DMS153 treated with DMSO at 0.1 percent for 48 hours (cell line): ENCODE results near the gene DISC1.
"Not testable (repeated sequence)": the region's sequence is repeated elsewhere in the genome, so short reads cannot be mapped to it uniquely, and the experiment has no call there.

Source experiments
- DNase-seq: peaks from one replicate; lab custom pipeline; 2025; ENCODE audit not compliant: unreplicated experiment; lab: John Stamatoyannopoulos, UW

DISC1 gene

DNA sequence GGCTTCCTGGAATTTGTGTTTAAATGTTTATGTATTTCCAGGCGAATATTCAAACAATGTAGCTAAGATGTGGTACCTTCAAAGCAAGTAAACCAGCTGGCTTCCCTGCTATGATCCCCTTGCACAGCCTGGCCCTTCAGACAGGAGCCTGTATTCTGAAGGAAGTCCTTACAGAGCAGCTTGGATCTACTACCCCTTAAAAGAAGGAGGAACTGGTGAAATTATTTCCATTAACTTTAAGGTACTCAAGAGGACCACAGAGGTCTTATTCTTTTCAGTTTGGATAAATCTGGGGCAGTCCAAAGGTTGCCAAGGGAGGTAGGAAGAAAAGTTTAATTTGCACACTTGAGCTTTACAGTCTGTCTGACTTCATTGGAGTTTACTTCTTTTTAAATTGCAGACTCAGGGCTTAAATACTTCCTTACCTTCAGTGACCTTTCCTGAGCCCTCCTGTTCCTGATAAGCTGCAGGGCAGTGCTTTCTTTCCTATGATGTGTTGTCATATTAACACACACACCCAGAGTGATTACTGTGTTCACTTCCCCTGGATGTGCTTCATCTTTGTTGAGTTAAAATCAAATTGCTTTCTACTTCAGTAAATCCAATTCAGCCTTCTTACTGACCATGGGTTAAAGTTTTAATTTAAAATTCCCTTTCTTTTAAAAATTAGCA lies 40.5 kb downstream of the DISC1 start:
- no peak for DNase-seq

DNA sequence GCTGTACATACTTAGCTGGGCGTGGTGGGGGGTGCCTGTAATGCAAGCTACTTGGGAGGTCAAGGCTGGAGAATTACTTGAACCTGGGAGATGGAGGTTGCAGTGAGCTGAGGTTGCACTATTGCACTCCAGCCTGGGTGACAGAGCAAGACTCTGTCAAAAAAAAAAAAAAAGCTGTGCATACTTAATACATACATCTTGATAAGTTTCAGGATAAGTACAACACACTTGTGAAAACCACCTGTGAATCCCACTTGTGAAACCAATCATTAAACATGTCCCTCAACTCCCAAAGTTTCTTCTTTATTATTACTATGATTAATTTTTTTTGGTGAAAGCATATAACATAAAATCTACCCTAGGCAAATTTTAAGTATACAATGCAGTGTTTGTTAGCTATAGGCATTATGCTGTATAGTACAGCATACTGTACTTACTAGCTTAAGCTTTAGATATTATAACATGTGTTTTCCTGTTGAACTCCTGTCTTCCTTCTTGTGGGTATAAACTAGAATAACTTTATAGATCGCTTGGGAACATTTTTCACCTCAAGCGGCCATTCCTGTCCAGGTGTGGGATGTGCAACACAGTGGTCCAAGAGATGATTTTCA lies 41.4 kb downstream of the DISC1 start:
- no peak for DNase-seq

DNA sequence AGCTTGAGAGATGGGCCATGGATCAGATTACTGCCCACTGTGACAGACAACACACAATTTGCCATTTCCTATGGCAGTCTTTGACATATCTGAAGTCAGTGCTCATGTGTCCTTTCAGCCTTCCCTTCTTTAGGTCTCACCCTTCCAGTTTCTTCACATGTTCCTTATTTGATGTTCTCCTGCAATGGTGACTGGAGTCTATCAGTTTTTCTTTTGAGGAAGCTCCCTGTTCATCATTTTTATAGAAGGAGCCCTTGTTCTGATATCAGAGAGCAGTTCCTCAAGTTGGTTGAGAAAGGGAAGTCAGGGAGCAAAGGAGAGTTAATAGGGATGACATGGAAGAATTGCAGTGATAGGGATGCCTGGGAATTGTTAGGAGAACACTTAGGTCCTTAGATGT lies 42.2 kb downstream of the DISC1 start:
- DNase-seq: no peak

DNA sequence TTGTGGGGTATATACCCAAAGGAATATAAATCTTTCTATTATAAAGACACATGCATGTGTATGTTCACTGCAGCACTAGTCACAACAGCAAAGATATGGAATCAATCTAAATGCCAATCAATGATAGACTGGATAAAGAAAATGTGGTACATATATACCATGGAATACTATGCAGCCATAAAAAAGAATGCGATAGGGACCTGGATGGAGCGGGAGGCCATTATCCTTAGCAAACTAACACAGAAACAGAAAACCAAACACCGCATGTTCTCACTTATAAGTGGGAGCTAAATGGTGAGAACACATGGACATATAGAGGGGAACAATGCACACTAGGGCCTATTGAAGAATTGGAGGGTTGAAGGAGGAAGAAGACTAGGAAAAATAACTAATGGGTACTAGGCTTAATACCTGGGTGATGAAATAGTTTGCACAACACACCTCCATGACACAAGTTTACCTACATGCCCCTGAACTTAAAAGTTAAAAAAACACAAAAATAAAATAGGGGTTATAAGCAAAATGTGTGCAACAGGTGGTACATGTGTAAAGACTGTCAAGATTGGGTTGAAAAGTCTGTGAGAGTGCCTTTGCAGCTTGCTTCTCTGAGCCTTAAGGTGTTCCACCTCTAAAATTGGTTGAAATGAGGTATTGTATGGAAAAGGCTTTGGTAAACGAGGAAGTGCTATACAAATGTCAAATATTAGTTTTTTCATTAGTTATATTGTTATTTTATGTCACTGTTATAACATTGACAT lies 43.5 kb downstream of the DISC1 start:
- not testable (repeated sequence) for DNase-seq

DNA sequence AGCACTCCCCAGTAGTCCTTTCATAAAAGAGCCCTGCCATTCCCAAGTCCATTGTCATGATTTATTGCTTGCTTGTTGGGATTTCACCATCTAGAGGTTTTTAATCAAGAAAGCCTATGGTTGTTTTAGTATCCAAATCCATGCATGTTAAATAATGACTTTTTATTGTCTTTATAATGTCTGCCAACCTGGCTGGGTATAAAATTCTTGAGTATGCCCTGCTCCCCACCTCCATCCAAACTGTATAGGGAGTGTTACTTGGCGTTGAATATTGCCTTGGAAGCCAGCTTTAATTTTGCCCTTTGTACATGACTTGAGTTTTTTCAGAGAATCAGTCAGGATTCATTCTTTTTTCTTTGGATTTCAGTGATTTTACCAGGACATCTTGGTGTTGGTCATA lies 44.2 kb downstream of the DISC1 start:
- no peak for DNase-seq

DNA sequence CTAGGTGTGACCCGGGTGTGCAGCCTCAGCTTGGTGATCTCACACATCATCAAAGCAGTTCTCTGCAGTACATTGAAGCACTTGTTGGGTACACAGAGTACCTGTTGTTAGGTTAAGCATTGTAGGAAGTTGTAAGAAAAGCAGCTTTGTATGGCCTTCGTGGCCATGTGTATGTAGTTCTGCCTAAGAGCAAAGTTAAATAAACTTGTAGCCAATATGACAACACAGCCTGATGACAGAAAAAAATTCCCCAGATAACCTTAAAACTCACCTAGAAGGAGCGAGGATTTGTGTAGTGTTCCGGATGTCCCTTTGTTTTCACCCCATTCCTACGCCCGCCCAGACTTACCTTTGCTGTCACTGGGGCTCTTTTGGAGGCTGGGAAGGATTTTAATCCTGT lies 48.0 kb downstream of the DISC1 start:
- DNase-seq: no peak

DNA sequence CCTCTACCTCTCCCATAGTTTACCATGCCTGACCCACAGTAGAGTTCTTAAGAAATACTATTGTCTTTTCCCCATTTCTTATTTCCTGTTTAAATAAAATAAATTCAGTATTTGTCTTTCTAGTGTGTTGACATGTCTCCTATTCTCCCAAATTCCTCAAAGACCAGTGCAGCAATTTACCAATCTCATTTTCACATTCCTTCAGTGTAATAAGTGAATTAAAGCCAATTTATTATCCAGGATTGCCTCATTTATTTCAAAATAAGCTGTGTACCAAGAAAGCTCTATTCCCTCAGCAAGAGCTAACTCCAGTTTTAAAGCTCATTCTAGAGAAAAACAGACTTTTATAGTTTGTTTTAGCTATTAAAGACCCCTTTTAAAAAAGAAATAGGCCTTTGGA lies 49.9 kb downstream of the DISC1 start:
- no peak for DNase-seq

DNA sequence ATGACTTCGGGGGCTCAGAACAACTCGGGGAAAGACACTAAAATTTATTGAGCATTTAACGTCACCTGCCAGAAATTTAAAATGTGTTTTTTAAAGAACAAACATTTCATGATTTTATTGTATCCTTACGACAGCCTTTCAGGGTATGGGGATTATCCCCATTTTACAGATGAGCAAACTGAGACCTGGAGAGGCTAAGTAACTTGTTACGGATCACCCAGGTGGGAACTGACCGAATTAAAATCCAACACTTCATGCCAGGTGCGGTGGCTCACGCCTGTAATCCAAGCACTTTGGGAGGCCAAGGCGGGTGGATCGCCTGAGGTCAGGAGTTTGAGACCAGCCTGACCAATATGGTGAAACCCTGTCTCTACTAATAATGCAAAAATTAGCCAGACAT lies 50.9 kb downstream of the DISC1 start:
- DNase-seq: no peak

DNA sequence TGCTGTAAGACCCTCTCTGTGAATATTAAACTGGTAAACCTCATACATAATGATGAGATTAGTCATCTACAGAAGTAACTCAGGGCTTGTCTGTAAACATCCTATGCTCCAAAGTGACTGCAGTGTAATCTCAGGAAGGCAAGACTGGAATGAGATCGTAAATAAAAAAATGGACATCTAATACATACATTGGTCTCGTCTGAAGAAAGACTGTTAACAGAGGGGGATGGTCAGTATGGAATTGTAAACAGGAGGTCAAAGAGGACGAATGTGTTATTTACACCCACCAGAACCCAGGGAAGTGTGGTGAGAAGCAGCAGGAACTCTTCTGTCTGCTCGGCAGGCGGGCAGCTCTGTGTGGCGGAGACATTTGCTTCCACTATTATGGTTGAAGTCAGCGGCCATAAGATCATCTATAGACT lies 51.4 kb downstream of the DISC1 start:
- DNase-seq: no peak

DNA sequence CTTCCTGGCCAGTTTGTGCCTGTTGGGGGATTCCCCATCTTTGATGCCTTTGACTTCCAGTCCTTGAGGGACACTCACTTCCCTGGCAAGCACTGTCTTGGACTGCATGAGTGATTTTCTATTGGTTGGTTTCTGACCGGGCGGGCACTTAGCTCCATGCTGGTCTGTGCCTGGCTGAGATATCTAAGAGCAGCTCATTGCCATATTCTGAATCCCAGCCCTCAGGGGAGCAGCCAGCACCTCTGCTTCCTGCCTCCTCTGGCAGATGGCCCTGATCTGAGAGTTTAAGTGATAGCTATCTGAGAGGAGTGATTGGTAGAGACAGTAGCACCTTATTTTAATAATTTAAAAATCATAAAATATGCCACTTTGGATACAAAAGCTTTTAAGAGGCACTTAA lies 52.5 kb downstream of the DISC1 start:
- peak; percentile 64 for DNase-seq

DNA sequence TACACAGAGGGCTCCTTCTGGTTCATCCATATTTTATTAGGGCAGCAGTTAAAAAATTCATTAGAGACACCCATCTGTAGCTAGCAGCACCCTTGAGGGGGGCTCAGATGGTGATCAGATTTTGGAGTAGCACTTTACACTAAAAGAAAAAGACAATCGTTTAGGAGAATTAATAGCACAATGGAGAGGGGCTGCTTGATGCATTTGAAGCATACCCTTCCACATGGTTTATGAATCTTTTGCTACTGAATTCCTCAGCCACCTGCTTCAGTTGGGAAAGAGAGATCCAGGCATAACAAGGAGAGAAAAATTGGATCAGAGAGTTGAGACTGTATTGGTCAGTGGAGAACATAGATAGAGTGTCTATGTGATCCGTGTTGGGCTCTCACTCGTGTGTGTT lies 54.4 kb downstream of the DISC1 start:
- no peak for DNase-seq

DNA sequence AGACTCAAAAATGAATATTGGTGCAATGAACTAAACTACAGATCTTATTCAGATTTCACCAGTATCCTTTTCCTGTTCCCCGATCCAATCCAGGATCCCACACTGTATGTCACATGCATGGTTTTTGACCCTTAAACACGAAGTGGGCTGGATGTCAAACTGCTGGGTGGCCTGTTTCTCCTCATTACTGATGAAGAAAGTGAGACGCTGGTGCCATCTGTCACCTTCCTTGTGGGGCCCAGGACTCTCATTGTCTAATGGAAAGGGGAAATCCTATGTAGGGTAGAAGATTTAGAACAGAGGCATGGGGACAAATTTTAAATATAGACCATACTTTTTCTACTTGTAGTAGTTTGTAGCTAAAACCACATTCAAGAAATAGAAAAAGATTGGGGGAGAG lies 56.2 kb downstream of the DISC1 start:
- no peak for DNase-seq

DNA sequence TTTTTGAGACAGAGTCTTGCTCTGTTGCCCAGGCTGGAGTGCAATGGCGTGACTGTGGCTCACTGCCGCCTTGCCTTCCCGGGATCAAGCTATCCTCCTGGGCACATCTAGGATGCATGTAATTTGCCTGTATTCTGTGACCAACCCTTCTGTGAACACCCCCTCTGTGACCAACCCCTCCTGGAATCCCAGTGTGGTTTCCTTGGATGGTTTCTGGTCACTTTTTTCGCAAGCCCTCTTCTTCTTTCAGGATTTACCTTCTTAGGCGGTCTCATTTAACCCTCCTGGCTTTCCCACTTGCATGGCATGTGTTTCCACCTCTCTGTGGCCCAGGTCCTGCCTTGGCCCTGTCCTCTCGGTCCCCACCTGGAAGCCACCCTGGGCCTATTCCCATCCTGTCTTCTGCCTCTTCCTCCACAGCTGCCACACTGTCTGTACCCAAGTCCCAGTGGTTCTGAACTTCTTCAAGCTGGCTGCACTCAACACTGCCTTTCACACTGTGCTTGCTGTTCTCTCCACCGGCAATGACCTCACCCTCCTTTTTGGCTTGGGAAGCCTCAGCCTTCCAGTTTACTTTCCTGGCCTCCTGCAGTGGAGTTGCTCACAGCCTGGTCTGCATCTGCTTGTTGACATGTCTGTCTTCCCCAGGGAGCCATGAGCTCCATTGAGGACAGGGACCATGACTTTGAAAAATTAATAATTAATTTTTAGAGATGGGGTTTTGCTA lies 57.0 kb downstream of the DISC1 start:
- peak; percentile 95 for DNase-seq

DNA sequence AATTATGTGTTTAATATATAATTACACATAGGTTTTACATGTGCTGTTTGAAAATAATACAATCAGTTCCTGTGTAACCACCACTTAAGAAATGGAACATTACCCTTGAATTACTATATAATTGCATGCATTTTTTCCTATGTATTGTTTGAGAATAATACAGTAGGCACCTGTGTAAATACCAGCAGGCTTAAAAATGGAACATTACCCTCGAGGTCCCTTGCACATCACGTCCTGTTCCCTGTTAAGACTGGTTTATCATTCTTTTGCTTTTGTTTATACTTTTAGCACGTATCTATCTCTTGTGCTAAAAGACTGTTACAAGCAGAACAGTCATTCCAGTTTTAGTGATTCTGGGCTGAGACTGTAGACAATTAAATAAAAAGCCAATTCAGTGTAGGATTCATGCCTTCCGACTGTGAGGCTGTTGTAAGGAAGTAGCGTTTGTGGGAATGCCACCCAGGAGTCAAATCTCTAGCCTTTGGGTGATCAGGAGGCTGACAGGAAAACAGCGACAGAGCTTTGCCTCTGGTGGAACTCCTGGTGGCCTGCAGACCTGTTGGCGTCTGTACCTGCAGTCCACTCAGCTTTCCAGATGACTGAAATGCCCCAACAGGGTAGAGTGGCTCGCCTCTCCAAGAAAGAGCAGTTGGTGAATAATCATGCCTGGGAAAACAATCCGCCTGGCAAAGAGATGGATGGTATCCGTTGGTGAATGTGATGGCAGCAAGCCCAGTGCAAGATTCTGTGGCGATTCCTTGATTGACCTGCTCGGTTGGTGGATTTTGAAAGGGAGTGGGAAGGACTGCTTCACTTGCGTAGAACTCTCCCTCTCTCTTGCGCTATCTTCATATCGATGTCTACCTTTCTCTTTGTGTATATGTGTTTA lies 58.0 kb downstream of the DISC1 start:
- peak; percentile 100 for DNase-seq

DNA sequence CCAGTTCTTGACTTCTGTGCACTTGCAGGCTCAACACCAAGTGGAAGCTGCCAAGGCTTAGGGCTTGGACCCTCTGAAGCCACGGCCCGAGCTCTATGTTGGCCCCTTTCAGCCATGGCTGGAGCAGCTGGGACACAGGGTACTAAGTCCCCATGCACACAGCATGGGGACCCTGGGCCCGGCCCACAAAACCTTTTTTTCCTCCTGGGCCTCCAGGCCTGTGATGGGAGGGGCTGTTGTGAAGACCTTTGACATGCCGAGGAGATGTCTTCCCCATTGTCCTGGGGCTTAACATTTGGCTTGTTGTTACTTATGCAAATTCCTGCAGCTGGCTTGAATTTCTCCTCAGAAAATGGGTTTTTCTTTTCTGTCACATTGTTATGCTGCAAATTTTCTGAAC lies 59.8 kb downstream of the DISC1 start:
- DNase-seq: no peak

DNA sequence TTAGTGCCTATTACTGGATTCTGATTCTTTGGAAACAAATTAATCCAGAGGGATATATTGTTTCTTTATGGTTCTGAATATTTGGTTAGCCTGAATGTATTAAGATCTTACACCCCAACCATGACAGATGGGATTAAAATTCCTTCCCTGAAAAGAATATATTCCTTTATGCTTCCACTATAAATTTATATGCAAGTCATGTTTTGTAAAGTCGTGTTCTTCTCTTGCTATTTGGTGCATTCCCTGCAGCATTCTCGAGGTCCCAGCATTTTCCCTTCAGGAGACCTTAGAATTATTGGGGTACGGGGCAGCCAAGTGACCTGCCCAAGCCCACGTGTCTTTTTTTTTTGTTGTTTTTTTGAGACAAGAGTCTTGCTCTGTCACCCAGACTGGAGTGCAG lies 62.4 kb downstream of the DISC1 start:
- no peak for DNase-seq

DNA sequence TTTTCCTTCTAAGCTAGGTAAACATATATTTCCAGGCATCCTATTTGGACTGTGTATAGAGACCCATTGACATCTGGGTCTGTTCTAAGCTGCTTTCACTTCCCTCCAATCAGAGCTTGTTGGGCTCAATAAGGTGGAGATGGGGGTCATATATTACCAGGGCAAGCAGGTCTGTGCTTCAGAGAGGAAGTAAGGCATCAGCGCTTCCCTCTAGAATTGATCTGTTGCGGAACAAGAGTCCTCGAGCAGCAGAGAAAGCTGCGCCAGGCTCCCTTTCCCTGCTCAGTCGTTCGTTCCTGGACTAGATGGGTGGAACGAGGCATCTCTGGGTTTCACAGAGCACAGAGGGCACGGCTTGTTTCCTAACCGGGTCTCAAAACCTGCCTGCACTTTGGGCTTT lies 63.5 kb downstream of the DISC1 start:
- no peak for DNase-seq

DNA sequence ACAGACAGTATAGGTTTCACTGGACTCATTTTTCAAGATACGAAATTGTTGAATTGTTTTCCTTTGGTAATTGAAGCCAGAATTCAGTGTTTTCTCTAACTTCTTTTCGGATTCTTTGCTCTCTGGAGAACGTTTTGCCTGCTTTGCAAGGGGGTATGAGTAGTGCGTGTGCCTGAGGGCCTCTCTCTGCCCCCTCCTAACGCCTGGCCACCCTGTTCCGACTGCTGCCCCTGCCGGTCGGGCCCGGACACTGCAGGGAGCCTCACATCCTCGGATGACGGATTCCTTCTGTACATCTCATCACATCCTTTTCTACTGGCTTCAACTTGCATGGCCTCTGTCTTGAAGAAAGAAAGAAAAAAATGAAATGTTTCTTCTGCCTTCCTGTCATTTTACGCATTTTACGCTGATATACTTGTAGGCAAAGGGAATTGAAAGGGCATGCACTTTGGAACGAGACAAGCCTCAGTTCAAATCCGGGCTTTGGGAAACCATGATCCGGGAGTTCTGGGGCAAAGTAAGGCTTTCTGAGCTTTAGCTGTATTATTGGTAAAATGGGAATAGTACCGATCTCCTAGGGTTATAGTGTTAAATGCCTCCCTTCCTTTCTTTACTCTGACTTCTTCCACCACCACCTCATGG lies 65.1 kb downstream of the DISC1 start:
- no peak for DNase-seq

DNA sequence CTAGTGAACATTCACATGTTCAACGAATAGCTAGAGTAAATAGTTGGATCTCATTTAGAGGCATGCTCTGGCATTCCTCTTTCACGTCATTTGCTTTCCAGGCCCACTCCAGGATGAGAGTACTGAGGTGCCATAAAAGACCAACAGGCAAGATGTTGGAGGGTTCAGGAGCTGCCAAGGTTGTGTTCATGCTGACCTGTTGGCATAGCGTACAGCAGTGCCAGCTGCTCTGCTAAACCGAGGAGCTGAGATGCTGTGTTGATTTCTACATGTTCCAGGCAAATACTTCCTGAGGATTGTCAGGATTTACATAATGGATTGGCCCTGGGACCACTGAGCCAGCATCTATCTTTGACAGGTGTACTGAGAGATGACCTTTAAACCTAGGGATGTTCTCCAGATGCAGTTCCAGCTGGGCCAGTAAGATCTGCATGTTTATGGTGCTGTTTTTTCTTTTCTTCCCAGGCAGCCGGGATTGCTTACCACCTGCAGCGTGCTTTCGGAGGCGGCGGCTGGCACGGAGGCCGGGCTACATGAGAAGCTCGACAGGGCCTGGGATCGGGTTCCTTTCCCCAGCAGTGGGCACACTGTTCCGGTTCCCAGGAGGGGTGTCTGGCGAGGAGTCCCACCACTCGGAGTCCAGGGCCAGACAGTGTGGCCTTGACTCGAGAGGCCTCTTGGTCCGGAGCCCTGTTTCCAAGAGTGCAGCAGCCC lies 66.9 kb downstream of the DISC1 start:
- DNase-seq: no peak

DNA sequence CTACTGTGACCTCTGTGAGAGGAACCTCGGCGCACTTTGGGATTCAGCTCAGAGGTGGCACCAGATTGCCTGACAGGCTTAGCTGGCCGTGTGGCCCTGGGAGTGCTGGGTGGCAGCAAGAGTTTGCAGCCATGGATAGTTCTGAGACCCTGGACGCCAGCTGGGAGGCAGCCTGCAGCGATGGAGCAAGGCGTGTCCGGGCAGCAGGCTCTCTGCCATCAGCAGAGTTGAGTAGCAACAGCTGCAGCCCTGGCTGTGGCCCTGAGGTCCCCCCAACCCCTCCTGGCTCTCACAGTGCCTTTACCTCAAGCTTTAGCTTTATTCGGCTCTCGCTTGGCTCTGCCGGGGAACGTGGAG lies 67.5 kb downstream of the DISC1 start:
- DNase-seq: no peak
